Urinary bladder (tissue), 4 donors: ENCODE data around the gene AFDN. TPM values are rescaled to one million over a fixed set of nuclear protein-coding genes. Genes with fewer than 3 reads are reported as not detected.
A peak's percentile ranks its signal among the peaks of the same experiment; 100 is the strongest.

Experiments
- DNase-seq: peaks from one replicate; pipeline ENCODE4 v3.0.0-alpha.2; 2015; ENCODE audit errors: extremely low spot score
- H3K27ac ChIP-seq: one replicate; pipeline ENCODE4 v1.5.1; 2013; ENCODE audit warnings: low read depth, mild to moderate bottlenecking, moderate library complexity
- H3K36me3 ChIP-seq: one replicate; pipeline ENCODE4 v1.6.1; 2013; ENCODE audit warnings: mild to moderate bottlenecking, moderate library complexity; ENCODE audit not compliant: insufficient read depth
- H3K4me1 ChIP-seq: one replicate; pipeline ENCODE4 v1.6.1; 2013; ENCODE audit warnings: mild to moderate bottlenecking, moderate library complexity; ENCODE audit not compliant: insufficient read depth
- H3K4me3 ChIP-seq: one replicate; pipeline ENCODE4 v1.5.1; 2013; ENCODE audit warnings: low read depth, low read length
- WGBS: extraction: QIAGEN DNeasy Blood & Tissue Kit; methylation state at CpG from one replicate; pipeline ENCODE4 v1.1.7; 2013; 5-methylcytosine and 5-hydroxymethylcytosine counted together
- polyA plus RNA-seq: library from polyadenylated mRNA; stranded (reverse); fragments of 200-250 nt; gene quantifications from one replicate; pipeline ENCODE4 v1.2.3, GENCODE V29; 2013
- total RNA-seq: library from RNA; depleted of rRNA; stranded (reverse); fragments of >200 nt; gene quantifications from one replicate; pipeline ENCODE4 v1.2.3, GENCODE V29; 2014
- donor health status: healthy with polysubstance abuse.
- donor health status: healthy.

The AFDN gene
- total and polyA plus RNA-seq, 2 donors, result 29.6 to 177 TPM

- Histone ChIP-seq H3K36me3 (no peaks in the 10 kb centered on the region), H3K27ac (no peak overlapping the region), H3K4me1 (peaks cover 1% of the 10 kb centered on the region), H3K4me3 (no peak overlapping the region)
- no peak for DNase-seq
- WGBS, result 92% methylated on average over 3 of the region's 3 CpGs
Observed at GRCh38 chr6:167930295-167930694, 103.6 kb downstream of the AFDN start.

DNA sequence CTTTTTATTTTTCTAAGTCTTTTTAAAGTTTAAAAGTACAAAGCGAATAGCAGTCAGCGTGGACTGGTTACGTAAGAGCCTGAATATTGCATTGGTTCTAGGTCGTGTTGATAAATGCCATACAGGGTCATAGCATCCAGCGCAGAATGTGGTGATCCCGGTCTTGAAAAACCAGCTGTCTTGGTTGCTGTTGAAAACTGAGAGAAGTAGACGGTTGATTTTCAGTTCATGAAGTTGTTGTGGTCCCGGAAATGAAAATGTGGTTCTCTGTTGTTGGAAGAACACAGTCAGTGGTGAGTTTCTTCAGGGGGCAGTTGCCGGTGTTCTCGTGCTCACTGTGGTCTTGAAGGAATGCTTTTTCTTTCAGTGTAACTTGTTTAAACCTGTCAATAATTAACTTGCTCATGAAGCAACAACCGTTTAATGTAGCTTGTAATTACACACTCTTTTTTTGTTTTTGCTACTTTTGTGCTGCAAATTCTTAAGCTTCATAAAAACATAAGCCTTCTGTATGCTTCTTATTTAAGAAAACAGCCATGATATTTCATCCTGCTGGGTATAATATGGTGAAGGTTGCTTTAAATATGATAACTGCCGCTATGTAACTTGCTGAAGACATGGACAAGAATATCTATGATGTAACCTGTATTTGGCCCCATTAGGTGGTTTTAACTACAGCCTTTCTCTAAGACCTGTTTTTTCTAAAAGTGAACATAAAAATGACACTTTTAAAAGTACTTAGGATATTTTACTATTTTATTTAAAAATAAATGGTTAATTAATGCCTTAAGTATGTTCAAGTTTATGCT is 106.0 kb downstream of the AFDN start:
- 81% methylated on average over 12 of the region's 12 CpGs for WGBS
- Histone ChIP-seq H3K27ac (no peak overlapping the region), H3K4me3 (no peak overlapping the region), H3K36me3 (no peaks in the 10 kb centered on the region), H3K4me1 (peaks cover 1% of the 10 kb centered on the region)
- DNase-seq, result peak; percentile 10

GRCh38 chr6:167933290-167933689 is 106.6 kb downstream of the AFDN start:
- Histone ChIP-seq H3K27ac (no peak overlapping the region), H3K4me3 (no peak overlapping the region), H3K4me1 (peaks cover 1% of the 10 kb centered on the region), H3K36me3 (no peaks in the 10 kb centered on the region)
- WGBS, result 69% methylated on average over 3 of the region's 3 CpGs
- DNase-seq, result no peak

DNA sequence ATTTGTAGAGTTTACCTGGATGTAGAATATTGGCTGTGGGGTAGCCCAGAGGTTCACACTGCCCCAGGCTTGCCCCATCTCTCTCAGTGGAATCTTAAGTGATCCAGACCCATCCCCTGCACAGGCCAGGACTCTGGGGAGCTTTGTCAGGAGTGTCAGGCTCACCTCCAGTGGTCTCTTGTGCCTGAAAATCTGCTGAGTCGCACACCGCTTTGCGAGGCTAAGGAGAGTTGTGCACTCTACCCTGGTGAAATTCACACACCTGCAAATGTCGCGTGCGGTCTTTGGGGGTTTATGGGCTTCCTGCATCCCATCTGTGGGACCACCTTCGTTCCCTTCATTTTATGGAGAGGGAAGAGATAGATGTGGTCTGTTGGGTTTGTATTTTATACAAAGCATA is 107.1 kb downstream of the AFDN start:
- 94% methylated on average over 7 of the region's 7 CpGs for WGBS
- no peak for DNase-seq
- no peaks in the 10 kb centered on the region for H3K36me3 ChIP-seq
- no peak overlapping the region for H3K27ac ChIP-seq
- H3K4me3 ChIP-seq, result no peak overlapping the region
- H3K4me1 ChIP-seq, result no peaks in the 10 kb centered on the region

- H3K4me1 ChIP-seq, result no peaks in the 10 kb centered on the region
- no peak for DNase-seq
- no peaks in the 10 kb centered on the region for H3K36me3 ChIP-seq
- WGBS, result 77% methylated on average over 7 of the region's 7 CpGs
- no peak overlapping the region for H3K4me3 ChIP-seq
- H3K27ac ChIP-seq, result no peak overlapping the region
Observed at GRCh38 chr6:167934426-167934864, 107.7 kb downstream of the AFDN start.

DNA sequence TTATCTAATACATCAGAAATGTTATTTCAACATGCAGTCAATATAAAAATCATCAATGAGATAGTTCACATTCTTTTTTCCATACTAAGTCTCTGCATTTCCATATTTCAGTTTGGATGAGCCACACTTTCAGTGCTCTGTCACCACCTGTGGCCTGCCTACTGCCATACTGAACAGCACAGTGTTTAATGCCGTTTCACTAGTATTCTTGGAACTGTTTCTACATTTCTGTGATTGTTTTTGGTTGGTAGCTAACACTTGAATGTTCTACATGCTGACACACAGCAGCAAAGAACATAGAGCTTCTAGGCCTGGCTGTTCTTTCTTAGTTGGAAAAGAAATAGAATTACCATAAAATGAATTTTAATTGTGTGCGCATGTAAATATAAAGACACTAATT is 109.3 kb downstream of the AFDN start:
- Histone ChIP-seq H3K4me1 (no peaks in the 10 kb centered on the region), H3K36me3 (no peaks in the 10 kb centered on the region), H3K4me3 (no peak overlapping the region), H3K27ac (no peak overlapping the region)
- WGBS, result 82% methylated on average over 2 of the region's 2 CpGs
- no peak for DNase-seq

DNA sequence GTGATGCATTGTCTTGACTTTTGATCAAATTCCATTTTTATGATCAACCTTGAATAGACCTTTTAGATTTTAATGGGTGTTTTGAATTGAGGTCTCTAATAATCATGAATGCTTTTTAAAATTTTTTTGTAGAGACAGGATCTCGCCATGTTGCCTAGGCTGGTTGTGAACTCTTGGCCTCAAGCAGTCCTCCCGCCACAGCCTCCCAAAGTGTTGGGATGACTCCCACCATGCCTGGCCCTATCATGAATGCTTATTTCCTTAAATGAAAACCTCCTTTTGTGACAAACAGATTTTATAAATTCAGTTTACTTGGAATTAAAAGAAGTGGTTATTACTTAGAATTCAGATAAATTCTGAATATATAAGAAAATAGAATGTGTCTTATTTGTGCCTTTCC is 110.6 kb downstream of the AFDN start:
- H3K4me1 ChIP-seq, result no peaks in the 10 kb centered on the region
- H3K36me3 ChIP-seq, result no peaks in the 10 kb centered on the region
- no peak overlapping the region for H3K27ac ChIP-seq
- 95% methylated on average over 2 of the region's 2 CpGs for WGBS
- DNase-seq, result no peak
- no peak overlapping the region for H3K4me3 ChIP-seq

DNA sequence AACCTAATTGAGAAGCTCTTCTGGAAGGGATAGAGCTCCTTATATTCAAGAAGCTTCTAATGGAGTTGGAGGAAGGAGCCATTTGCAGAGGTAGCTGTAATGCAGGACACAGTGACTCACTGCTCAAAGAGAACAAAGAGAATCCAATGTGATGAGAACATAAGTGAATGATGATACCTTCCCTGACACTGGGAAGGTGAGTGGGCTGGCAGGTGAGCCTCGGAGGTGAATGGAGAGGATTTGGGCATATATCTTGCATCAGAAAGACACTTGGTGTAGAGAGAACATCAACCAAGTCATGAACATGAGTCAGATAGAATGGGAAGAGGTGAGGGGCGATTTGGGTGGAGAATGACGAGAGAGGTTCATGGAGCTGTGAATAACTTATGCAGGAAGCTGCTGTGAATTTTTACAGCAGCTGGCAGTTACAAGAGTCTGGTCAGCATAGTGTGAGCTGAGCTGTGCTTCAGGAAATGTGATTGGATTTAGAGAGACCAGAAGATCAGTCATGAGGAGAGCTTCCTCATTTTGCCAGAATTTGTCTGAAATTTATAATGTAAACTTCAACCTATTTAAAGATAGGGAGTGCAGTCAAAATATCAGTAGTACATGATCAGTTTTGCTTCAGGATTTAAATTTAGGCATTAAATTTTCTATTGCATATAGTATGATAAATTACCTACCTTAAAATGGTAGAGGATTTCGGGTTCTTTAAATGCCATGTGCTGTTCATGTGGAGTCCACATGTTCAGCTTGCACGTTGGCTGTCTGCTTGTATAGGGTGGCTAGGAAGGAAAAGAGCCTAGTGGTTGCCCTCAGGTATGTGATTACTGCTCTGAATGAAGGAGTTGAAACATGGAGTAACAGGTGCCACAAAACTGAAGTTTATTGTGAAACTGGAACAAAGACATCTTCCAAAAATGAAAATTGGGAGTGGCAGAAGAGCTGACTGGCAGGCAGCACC is 111.5 kb downstream of the AFDN start:
- H3K4me3 ChIP-seq, result no peak overlapping the region
- no peaks in the 10 kb centered on the region for H3K36me3 ChIP-seq
- 86% methylated on average over 5 of the region's 5 CpGs for WGBS
- DNase-seq, result no peak
- no peaks in the 10 kb centered on the region for H3K4me1 ChIP-seq
- no peak overlapping the region for H3K27ac ChIP-seq

DNA sequence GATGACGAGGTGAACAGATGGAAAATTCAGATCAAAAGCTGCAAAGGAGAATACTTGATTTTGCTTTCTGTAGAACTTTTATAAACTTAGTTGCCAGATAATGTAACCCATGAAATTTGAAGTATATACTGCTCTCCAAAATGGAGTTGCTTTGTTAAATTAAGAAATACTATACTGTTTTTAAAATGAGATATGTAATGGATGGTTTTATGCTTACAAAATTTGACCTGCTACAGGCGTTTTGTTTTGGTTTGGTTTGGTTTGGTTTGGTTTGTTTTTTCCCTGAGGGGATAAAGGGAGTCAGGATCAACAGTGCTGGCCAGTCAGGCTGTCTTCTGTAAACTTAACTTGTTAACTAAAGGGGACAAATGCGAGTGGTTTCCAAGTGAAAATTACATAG is 115.1 kb downstream of the AFDN start:
- 81% methylated on average over 3 of the region's 3 CpGs for WGBS
- no peak overlapping the region for H3K4me3 ChIP-seq
- no peak for DNase-seq
- H3K27ac ChIP-seq, result no peak overlapping the region
- peaks cover 3% of the 10 kb centered on the region for H3K36me3 ChIP-seq
- H3K4me1 ChIP-seq, result no peaks in the 10 kb centered on the region

DNA sequence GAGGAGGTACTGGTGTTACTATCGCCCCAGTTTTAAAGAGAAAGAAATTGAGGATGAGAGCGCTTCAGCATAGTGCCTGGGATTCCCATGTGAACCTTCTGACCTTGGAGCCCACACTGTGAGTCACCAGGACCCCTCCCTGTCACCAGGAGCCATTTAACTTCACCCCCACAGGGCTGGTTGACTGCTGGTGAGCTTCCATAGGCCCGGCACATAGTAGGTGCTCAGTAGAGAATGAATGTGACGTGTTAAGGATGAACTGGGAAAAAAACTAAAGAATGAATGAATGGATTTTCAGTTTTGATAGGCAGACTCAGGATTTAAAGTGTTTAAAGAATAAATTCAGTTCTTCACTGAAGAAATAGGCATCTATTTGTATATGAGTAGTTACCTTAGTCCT is 117.4 kb downstream of the AFDN start:
- H3K4me1 ChIP-seq, result no peaks in the 10 kb centered on the region
- H3K36me3 ChIP-seq, result peaks cover 3% of the 10 kb centered on the region
- 95% methylated on average over 4 of the region's 4 CpGs for WGBS
- DNase-seq, result no peak
- H3K27ac ChIP-seq, result no peak overlapping the region
- no peak overlapping the region for H3K4me3 ChIP-seq

- peaks cover 3% of the 10 kb centered on the region for H3K36me3 ChIP-seq
- WGBS, result 87% methylated on average over 11 of the region's 11 CpGs
- no peak for DNase-seq
Observed at GRCh38 chr6:167946007-167946406, 119.3 kb downstream of the AFDN start.

DNA sequence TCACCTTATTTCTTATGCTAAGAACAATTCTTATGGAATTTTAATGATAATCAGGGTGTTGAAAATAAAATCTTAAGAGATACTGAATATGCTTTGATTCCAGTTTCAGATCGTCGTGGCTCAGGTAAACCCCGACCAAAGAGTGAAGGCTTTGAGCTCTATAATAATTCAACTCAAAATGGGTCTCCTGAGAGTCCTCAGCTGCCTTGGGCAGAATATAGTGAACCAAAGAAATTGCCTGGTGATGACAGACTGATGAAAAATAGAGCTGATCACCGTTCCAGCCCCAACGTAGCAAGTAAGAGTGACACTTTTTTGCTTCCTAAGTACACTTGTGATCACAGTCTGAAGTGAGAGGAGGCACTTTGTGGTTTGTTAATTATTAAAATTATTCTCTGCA is 119.9 kb downstream of the AFDN start:
- Histone ChIP-seq H3K4me3 (no peak overlapping the region), H3K27ac (no peak overlapping the region), H3K4me1 (no peaks in the 10 kb centered on the region), H3K36me3 (peaks cover 3% of the 10 kb centered on the region)
- DNase-seq, result no peak
- 84% methylated on average over 5 of the region's 5 CpGs for WGBS

More at GRCh38 chr6:167946007-167946406, 119.3 kb downstream of the AFDN start:
- Histone ChIP-seq H3K4me1 (no peaks in the 10 kb centered on the region), H3K27ac (no peak overlapping the region), H3K4me3 (no peak overlapping the region)

DNA sequence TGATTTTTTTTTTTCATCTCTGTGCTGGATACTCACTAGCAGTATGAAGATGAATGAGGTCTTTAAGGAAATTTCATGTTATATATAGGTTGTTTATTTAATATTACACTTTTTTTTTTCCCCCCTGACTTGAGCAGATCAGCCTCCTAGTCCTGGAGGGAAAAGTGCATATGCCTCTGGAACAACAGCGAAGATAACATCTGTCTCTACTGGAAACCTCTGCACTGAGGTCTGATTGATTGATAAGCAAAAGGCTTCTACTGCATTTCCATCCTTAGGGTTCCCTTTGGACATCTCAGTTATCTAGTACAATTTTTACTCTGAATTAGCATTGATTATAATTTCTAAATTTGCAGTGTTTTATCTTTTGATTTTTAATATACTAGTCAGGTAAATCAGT is 121.0 kb downstream of the AFDN start:
- WGBS, result 96% methylated on average over 1 of the region's 1 CpG
- H3K4me1 ChIP-seq, result no peaks in the 10 kb centered on the region
- no peak overlapping the region for H3K4me3 ChIP-seq
- no peak for DNase-seq
- H3K27ac ChIP-seq, result no peak overlapping the region
- peaks cover 3% of the 10 kb centered on the region for H3K36me3 ChIP-seq

GRCh38 chr6:167948716-167949115 is 122.0 kb downstream of the AFDN start:
- no peak for DNase-seq
- no peak overlapping the region for H3K4me3 ChIP-seq
- H3K36me3 ChIP-seq, result peaks cover 3% of the 10 kb centered on the region
- H3K4me1 ChIP-seq, result no peaks in the 10 kb centered on the region
- WGBS, result 76% methylated on average over 4 of the region's 4 CpGs
- no peak overlapping the region for H3K27ac ChIP-seq
